Activated B cell treated with CpG ODN at 0.5 μM for 24 hours (primary cell): ENCODE measurements around the gene GFRA3. TPM values are rescaled to one million over a fixed set of nuclear protein-coding genes. Genes with fewer than 3 reads are reported as not detected.

Source experiments
- ATAC-seq: fragments of 200-7000 bp; cut with Tn5 transposase; one replicate; pipeline ENCODE4 v1.10.0; 2021; ENCODE audit warnings: low read depth, mild to moderate bottlenecking, moderate library complexity
- CTCF ChIA-PET: fragments of 350-600 bp; sonication (Branson Sonifier 250); formaldehyde crosslinking; loops from one replicate; lab custom pipeline; 2021; ENCODE audit warnings: antibody characterized with exemption; lab: Charles Lee
- POLR2A ChIA-PET: fragments of 350-600 bp; sonication (Branson Sonifier 250); formaldehyde crosslinking; loops from one replicate; lab custom pipeline; 2021; ENCODE audit warnings: antibody characterized with exemption; lab: Charles Lee
- DNase-seq: peaks from one replicate; pipeline ENCODE4 v3.0.0; 2022
- H3K27ac Mint-ChIP-seq: one replicate; pipeline ENCODE4 v1.8.0; 2020; ENCODE audit warnings: mixed read lengths
- H3K27me3 Mint-ChIP-seq: one replicate; pipeline ENCODE4 v1.8.0; 2021; ENCODE audit warnings: mixed read lengths
- H3K36me3 Mint-ChIP-seq: one replicate; pipeline ENCODE4 v1.8.0; 2021; ENCODE audit warnings: low read depth, mixed read lengths
- H3K4me1 Mint-ChIP-seq: one replicate; pipeline ENCODE4 v1.8.0; 2021; ENCODE audit warnings: mixed read lengths
- H3K4me3 Mint-ChIP-seq: one replicate; pipeline ENCODE4 v1.8.0; 2020; ENCODE audit warnings: mild to moderate bottlenecking, mixed read lengths
- H3K9me3 Mint-ChIP-seq: one replicate; pipeline ENCODE4 v1.8.0; 2020; ENCODE audit warnings: mixed read lengths
- intact Hi-C: fragments of 100-400 bp; cut with micrococcal nuclease; formaldehyde crosslinking; loops from one replicate; pipeline ENCODE4 v1.15.1; 2024
- total RNA-seq: library from RNA; stranded (reverse); gene quantifications from 2 replicates; pipeline ENCODE4 v1.2.3, GENCODE V29; 2022
- TF ChIP-seq, protein P1 (sequence below): fragments of 200-600 bp; IDR thresholded peaks from one replicate; pipeline ENCODE4 v1.8.0; 2022; ENCODE audit warnings: antibody characterized with exemption, mild to moderate bottlenecking

GFRA3 gene
- total RNA-seq, 1 donor from 2014 or later, result not detected

DNA sequence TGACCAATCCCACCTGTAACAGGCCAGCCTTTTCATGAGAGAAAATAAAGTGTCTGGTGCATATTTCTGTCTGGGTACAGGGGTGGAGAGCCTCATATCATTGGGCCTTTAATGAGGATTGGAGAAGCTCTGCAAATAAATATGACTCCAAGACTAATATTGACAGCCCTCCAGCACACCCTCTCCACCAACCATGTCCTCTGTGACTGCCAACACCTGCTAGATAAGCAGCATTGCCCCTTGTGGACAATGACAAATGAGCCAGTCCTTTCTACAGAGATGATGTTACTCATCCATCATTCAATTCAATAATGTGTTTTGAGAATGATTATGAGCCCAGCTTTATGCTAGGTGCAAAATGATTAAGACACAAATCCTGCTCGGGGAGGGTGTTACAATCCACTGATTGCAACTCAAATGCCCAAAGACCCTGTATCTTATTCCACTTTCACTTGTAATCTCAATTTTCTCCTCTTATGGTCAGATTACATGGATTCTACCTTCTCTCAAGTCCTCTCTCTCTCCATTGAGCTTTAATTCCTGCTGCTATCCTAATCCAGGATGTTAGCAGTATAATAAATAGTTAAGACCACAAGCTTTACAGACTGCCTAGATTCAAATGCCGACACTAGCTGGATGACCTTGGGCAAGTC, 2.1 kb upstream of the GFRA3 start:
- DNase-seq, result no peak
- Mint-ChIP-seq H3K4me3 (no peak overlapping the region), H3K36me3 (no peaks in the 10 kb centered on the region), H3K27me3 (peaks cover 20% of the 10 kb centered on the region), H3K27ac (no peak overlapping the region), H3K9me3 (no peaks in the 10 kb centered on the region), H3K4me1 (peaks cover 6% of the 10 kb centered on the region)
- intact Hi-C loops, result no loop called here
- ATAC-seq, result no peak
- TF ChIP-seq, protein P1, sequence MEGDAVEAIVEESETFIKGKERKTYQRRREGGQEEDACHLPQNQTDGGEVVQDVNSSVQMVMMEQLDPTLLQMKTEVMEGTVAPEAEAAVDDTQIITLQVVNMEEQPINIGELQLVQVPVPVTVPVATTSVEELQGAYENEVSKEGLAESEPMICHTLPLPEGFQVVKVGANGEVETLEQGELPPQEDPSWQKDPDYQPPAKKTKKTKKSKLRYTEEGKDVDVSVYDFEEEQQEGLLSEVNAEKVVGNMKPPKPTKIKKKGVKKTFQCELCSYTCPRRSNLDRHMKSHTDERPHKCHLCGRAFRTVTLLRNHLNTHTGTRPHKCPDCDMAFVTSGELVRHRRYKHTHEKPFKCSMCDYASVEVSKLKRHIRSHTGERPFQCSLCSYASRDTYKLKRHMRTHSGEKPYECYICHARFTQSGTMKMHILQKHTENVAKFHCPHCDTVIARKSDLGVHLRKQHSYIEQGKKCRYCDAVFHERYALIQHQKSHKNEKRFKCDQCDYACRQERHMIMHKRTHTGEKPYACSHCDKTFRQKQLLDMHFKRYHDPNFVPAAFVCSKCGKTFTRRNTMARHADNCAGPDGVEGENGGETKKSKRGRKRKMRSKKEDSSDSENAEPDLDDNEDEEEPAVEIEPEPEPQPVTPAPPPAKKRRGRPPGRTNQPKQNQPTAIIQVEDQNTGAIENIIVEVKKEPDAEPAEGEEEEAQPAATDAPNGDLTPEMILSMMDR, result no peak
- ChIA-PET POLR2A (no interaction called here), CTCF (no interaction called here)

DNA sequence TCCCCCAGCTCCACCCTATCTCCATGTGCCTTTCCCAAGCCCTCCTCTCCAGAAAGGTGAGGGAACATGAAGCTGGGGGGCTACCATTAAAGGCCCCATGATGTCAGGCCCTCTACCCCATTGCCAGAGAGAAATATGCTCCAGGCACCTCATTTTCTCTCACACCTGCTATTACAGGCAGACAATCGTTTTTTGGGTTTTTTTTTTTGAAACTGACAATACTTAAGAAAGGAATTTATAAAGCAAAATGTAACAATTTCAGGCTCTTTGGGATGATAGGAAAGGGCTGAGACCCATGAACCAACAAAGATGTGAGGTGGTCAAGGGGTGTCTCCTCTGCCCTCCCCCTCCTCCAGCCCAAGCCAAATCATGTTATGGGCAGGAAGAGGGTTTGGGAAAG, 1.5 kb upstream of the GFRA3 start:
- ChIA-PET POLR2A (no interaction called here), CTCF (no interaction called here)
- no peak overlapping the region for H3K27ac Mint-ChIP-seq
- no peaks in the 10 kb centered on the region for H3K36me3 Mint-ChIP-seq
- DNase-seq, result no peak
- peaks cover 6% of the 10 kb centered on the region for H3K4me1 Mint-ChIP-seq
- peaks cover 20% of the 10 kb centered on the region for H3K27me3 Mint-ChIP-seq
- no peak for ATAC-seq
- no peaks in the 10 kb centered on the region for H3K9me3 Mint-ChIP-seq
- TF ChIP-seq, protein P1, result no peak
- intact Hi-C loops, result no loop called here
- H3K4me3 Mint-ChIP-seq, result no peak overlapping the region

DNA sequence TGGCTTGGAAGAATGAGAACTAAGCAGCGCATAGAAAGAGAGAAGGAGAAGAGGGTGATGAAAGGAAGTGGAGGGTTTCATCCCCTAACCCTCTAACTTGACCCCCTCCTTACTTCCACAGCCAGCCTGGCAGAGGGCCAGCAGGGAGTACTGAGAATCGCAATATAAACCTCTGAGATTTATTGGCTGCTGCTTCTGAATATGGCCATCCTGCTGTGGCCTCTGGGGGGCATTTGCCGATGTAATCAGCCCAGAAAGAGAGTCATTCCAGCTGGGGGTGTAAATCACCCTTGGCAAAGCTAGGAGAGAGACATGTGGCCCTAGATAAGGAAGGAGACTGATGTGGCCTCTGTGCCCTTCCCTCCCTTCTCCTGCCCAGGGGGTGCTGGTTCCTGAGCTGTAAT, 960 bp upstream of the GFRA3 start:
- no peaks in the 10 kb centered on the region for H3K36me3 Mint-ChIP-seq
- CTCF ChIA-PET, result no interaction called here
- intact Hi-C loops, result no loop called here
- TF ChIP-seq, protein P1, result no peak
- no peak overlapping the region for H3K4me3 Mint-ChIP-seq
- H3K27ac Mint-ChIP-seq, result no peak overlapping the region
- peaks cover 6% of the 10 kb centered on the region for H3K4me1 Mint-ChIP-seq
- POLR2A ChIA-PET, result no interaction called here
- H3K9me3 Mint-ChIP-seq, result no peaks in the 10 kb centered on the region
- H3K27me3 Mint-ChIP-seq, result peaks cover 20% of the 10 kb centered on the region
- no peak for ATAC-seq
- no peak for DNase-seq

- ChIA-PET CTCF (no interaction called here), POLR2A (interaction anchor here (0.6 kb wide), 1 partner anchor 84 kb away, joined by 4 read pairs; no protein-coding TSS in a partner anchor)
- intact Hi-C loops, result no loop called here
- no peaks in the 10 kb centered on the region for H3K9me3 Mint-ChIP-seq
- peak overlapping the region; percentile 56 for H3K4me3 Mint-ChIP-seq
- no peaks in the 10 kb centered on the region for H3K36me3 Mint-ChIP-seq
- no peak overlapping the region for H3K27ac Mint-ChIP-seq
- DNase-seq (no peak), ATAC-seq (no peak)
- TF ChIP-seq, protein P1, result no peak
- peaks cover 6% of the 10 kb centered on the region for H3K4me1 Mint-ChIP-seq
- H3K27me3 Mint-ChIP-seq, result peaks cover 20% of the 10 kb centered on the region
These were observed 610 bp downstream of the GFRA3 start for GRCh38 chr5:138273834-138274188.

DNA sequence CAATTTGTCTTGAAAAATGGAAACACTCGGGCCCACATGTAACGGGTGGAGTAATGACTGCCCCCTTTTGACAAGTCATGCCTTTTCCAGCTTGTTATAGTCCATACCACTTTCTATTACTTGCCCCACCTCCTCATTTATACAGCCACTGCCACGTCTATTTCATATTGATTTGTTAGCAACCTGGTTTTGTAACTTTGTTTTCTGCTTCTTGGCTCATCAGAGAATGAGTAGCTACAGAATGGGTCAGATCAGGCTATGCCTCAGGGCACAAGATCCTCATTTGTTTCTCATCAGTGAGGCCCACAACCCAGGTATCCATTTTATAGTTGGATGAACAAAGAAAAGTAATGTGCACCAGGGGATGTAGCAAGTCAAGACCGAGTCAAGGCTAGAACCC, 1.7 kb downstream of the GFRA3 start:
- Mint-ChIP-seq H3K36me3 (no peaks in the 10 kb centered on the region), H3K27me3 (peaks cover 23% of the 10 kb centered on the region), H3K27ac (no peak overlapping the region), H3K4me1 (peaks cover 6% of the 10 kb centered on the region), H3K9me3 (no peaks in the 10 kb centered on the region), H3K4me3 (no peak overlapping the region)
- CTCF ChIA-PET, result no interaction called here
- intact Hi-C loops, result no loop called here
- ATAC-seq (no peak), DNase-seq (no peak)
- TF ChIP-seq, protein P1, result no peak
- POLR2A ChIA-PET, result no interaction called here
